GM04503 (cell line): ENCODE data around the gene CT45A5.
"Not testable (repeated sequence)": the region's sequence is repeated elsewhere in the genome, so short reads cannot be mapped to it uniquely, and the experiment has no call there.

ENCODE experiments used
- DNase-seq: peaks from one replicate; pipeline ENCODE4 v3.0.0-alpha.2; 2012; ENCODE audit warnings: low read depth

Gene CT45A5

DNA sequence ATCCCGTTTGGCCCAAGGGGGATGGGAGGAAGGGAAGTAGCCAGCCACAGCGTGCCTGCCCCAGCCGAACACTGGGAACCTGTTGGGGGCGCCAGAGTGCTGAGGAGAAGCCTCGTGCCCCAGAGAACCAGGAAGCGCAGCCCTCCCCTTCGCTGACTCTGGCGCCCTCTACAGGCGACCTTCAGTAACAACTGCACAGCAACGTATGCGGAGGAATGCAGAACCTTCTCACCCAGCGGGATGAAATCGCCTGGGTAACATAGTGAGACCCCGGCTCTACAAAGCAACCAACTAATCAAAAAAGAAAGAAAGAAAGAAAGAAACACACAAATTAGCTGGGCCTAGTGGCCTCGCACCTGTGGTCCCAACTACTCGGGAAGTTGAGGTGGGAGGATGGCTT is at the start of gene CT45A5:
TSS of gene CT45A5 (minus strand) at position 101 of the 400 bp plus-strand sequence. CDS start 3,774 bp downstream, outside the sequence.
- not testable (repeated sequence) for DNase-seq

GRCh38 chrX:135819912-135820311 is 34.6 kb upstream of the CT45A5 start, which contains the start of gene CT45A2:
Gene CT45A2, minus strand, starts transcription at chrX:135820012. Its CDS starts 3,747 bp downstream, at chrX:135816265.
- DNase-seq = not testable (repeated sequence)

GRCh38 chrX:135802687-135803086 is 17.4 kb upstream of the CT45A5 start, which contains the start of gene CT45A6:
Gene CT45A6, minus strand, starts transcription at chrX:135802787. Its CDS starts 3,794 bp downstream, at chrX:135798993.
- DNase-seq = not testable (repeated sequence)

DNA sequence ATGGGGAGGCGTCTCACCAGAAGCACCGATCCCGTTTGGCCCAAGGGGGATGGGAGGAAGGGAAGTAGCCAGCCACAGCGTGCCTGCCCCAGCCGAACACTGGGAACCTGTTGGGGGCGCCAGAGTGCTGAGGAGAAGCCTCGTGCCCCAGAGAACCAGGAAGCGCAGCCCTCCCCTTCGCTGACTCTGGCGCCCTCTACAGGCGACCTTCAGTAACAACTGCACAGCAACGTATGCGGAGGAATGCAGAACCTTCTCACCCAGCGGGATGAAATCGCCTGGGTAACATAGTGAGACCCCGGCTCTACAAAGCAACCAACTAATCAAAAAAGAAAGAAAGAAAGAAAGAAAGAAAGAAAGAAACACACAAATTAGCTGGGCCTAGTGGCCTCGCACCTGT is 17.2 kb downstream of the CT45A5 start, which contains the start of gene CT45A3:
TSS of gene CT45A3 (minus strand) at position 101 of the 400 bp plus-strand sequence. CDS start 3,747 bp downstream, outside the sequence.
- DNase-seq = not testable (repeated sequence)

DNA sequence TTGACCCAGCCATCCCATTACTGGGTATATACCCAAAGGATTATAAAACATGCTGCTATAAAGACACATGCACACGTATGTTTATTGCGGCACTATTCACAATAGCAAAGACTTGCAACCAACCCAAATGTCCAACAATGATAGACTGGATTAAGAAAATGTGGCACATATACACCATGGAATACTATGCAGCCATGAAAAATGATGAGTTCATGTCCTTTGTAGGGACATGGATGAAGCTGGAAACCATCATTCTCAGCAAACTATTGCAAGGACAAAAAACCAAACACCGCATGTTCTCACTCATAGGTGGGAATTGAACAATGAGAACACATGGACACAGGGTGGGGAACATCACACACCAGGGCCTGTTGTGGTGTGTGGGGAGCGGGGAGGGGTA is 40.6 kb downstream of the CT45A5 start:
- DNase-seq = not testable (repeated sequence)

DNA sequence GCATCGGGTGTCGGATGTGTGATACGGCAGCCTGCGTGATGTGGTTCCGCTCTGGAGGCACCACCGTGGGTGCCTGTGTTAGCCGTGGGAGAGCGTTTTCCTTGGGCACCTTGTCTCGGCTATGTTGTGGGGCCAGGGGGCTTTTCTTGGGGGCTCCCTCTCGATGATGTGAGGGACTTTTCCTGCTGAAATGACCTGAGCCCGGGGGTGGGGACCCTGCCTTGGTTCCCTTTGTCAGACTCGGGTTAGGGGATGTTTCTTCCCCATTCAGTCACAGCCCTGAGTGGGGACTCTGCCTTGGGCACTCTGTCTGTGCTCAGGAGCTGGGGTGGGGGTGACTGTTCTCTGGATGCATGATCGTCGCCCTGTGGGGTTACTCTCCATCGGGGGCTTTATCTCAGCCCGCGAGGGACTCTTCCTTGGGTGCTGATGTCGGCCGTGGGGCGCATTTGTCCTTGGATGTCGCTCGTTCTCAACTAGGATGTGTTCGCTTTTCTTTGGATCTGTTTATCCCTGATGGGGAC is 44.0 kb downstream of the CT45A5 start:
- DNase-seq = no peak

- DNase-seq = no peak
Measured at GRCh38 chrX:135740681-135741149, 44.6 kb downstream of the CT45A5 start.

GRCh38 chrX:135737366-135738071 is 47.8 kb downstream of the CT45A5 start:
- no peak for DNase-seq

- DNase-seq = not testable (repeated sequence)
Measured at GRCh38 chrX:135734666-135735065, 50.6 kb downstream of the CT45A5 start.
